HepG2 (cell line): ENCODE measurements around the gene NEURL2. TPM values are rescaled to one million over a fixed set of nuclear protein-coding genes. Genes with fewer than 3 reads are reported as not detected.

Source experiments
- ATAC-seq: fragments of 200-7000 bp; cut with Tn5 transposase; 3 replicates; pipeline ENCODE4 v1.9.1; 2020; ENCODE audit warnings: mild to moderate bottlenecking, moderate library complexity
- BruUV-seq: library from RNA; stranded (reverse); fragments of 400-500 nt; replicated peaks from 2 replicates; lab custom pipeline; 2021; lab: Mats Ljungman, UMichigan
- CTCF ChIA-PET: fragments of 300-600 bp; formaldehyde crosslinking; extraction: SDS; loops from one replicate; lab custom pipeline; 2021; ENCODE audit warnings: low total read pairs, inconsistent platforms, low intra/inter-chr PET ratio; lab: Yijun Ruan, JAX
- POLR2A ChIA-PET: fragments of 350-600 bp; sonication (Branson Sonifier 250); formaldehyde crosslinking; loops from one replicate; lab custom pipeline; 2020; ENCODE audit warnings: antibody characterized with exemption, inconsistent platforms; lab: Yijun Ruan, JAX
- DNase-seq: peaks from one replicate; pipeline ENCODE4 v3.0.0-alpha.2; 2015; ENCODE audit warnings: low spot score
- FAIRE-seq: peaks from 3 replicates; lab custom pipeline; 2011; peaks lifted over from hg19 to GRCh38; lab: Jason Lieb, UNC
- H2AFZ ChIP-seq: one replicate; pipeline ENCODE4 v1.6.1; 2011; ENCODE audit warnings: low read length, inconsistent platforms
- H3K27ac ChIP-seq: fragments of 300-600 bp; 3 replicates; pipeline ENCODE4 v1.8.0; 2011; ENCODE audit warnings: mixed run types, mild to moderate bottlenecking, mixed read lengths, low read length, inconsistent platforms; ENCODE audit not compliant: insufficient read depth; ENCODE audit errors: extremely low read length
- H3K27me3 ChIP-seq, 2 experiments: fragments of 200-600 bp in 1 of 2; 2 replicates in 1 of 2; 3 replicates in 1 of 2; pipeline versions ENCODE4 v1.6.0 to v1.8.0; 2011; ENCODE audit warnings: low read length in 2 of 2, mild to moderate bottlenecking in 2 of 2, moderate library complexity in 2 of 2, inconsistent platforms in 1 of 2; ENCODE audit not compliant: insufficient read depth in 2 of 2, control insufficient read depth in 1 of 2
- H3K36me3 ChIP-seq, 2 experiments: fragments of 200-600 bp in 1 of 2; replicated peaks in 1 of 2; 2 replicates in 1 of 2; 3 replicates in 1 of 2; pipeline versions ENCODE4 v1.5.1 to v1.8.0; 2011; ENCODE audit warnings: low read length in 2 of 2, inconsistent platforms in 1 of 2; ENCODE audit not compliant: insufficient read depth in 2 of 2, control insufficient read depth in 1 of 2
- H3K4me1 ChIP-seq: 2 replicates; pipeline ENCODE4 v1.5.1; 2012; ENCODE audit warnings: low read length, inconsistent platforms; ENCODE audit not compliant: insufficient read depth
- H3K4me2 ChIP-seq: 2 replicates; pipeline ENCODE4 v1.6.0; 2011; ENCODE audit warnings: low read depth, low read length, inconsistent platforms
- H3K4me3 ChIP-seq, 3 experiments: fragments of 200-600 bp in 1 of 3; sonication (generic), shearing (Covaris generic) in 1 of 3; replicated peaks in 1 of 3; 2 replicates each; pipeline ENCODE4 v1.5.1; 2011 to 2016; ENCODE audit warnings: low read length in 3 of 3, inconsistent platforms in 2 of 3, low read depth in 2 of 3, mild to moderate bottlenecking in 2 of 3, control low read depth in 1 of 3, mixed read lengths in 1 of 3; ENCODE audit not compliant: insufficient read depth in 1 of 3
- H3K79me2 ChIP-seq: one replicate; pipeline ENCODE4 v1.6.1; 2011; ENCODE audit warnings: low read length, inconsistent platforms; ENCODE audit not compliant: insufficient read depth
- H3K9ac ChIP-seq: 2 replicates; pipeline ENCODE4 v1.6.0; 2011; ENCODE audit warnings: mild to moderate bottlenecking, low read depth, low read length, inconsistent platforms; ENCODE audit not compliant: insufficient read depth
- H3K9me3 ChIP-seq: 2 replicates; pipeline ENCODE4 v1.5.1; 2012; ENCODE audit warnings: mild to moderate bottlenecking, low read length
- H4K20me1 ChIP-seq: 2 replicates; pipeline ENCODE4 v1.6.0; 2011; ENCODE audit warnings: inconsistent platforms, mild to moderate bottlenecking, low read length, moderate library complexity; ENCODE audit not compliant: insufficient read depth
- ARNTL ChIP-seq: sonication (generic); formaldehyde crosslinking; IDR thresholded peaks from 2 replicates; pipeline ENCODE4 v1.4.0; 2020; ENCODE audit warnings: mild to moderate bottlenecking, missing genetic modification reagents
- CBX5 ChIP-seq: sonication (generic); formaldehyde crosslinking; IDR thresholded peaks from 2 replicates; pipeline ENCODE4 v1.4.0; 2020; ENCODE audit warnings: missing genetic modification reagents, borderline replicate concordance
- CEBPB ChIP-seq: IDR thresholded peaks from 2 replicates; pipeline ENCODE4 v1.6.1; 2011; ENCODE audit warnings: low read depth, low read length, improper control_type of control experiment, borderline replicate concordance
- FOXP1 ChIP-seq, 2 experiments: fragments of 450-650 bp in 1 of 2; IDR thresholded peaks; 2 replicates each; pipeline ENCODE4 v1.6.1; 2017 to 2018; ENCODE audit warnings: antibody characterized with exemption in 1 of 2
- GZF1 ChIP-seq: sonication (generic); formaldehyde crosslinking; IDR thresholded peaks from 2 replicates; pipeline ENCODE4 v1.5.1; 2020; ENCODE audit warnings: mild to moderate bottlenecking, missing genetic modification reagents
- HES4 ChIP-seq: sonication (generic); formaldehyde crosslinking; IDR thresholded peaks from 2 replicates; pipeline ENCODE4 v1.9.0; 2021; ENCODE audit warnings: mild to moderate bottlenecking, missing genetic modification reagents, borderline replicate concordance
- HNF4G ChIP-seq, 2 experiments: sonication (generic) in 1 of 2; formaldehyde crosslinking in 1 of 2; IDR thresholded peaks; 2 replicates each; pipeline versions ENCODE4 v1.4.0 to v1.6.1; 2011 to 2020; ENCODE audit warnings: borderline replicate concordance in 2 of 2, low read depth in 2 of 2, mild to moderate bottlenecking in 2 of 2, low read length in 1 of 2, missing genetic modification reagents in 1 of 2, moderate library complexity in 1 of 2
- MTERF4 ChIP-seq: sonication (generic); formaldehyde crosslinking; IDR thresholded peaks from 2 replicates; pipeline ENCODE4 v1.8.0; 2023; ENCODE audit warnings: mild to moderate bottlenecking, missing genetic modification reagents
- NFIB ChIP-seq: sonication (generic); formaldehyde crosslinking; IDR thresholded peaks from 2 replicates; pipeline ENCODE4 v1.9.0; 2021; ENCODE audit warnings: missing genetic modification reagents, mild to moderate bottlenecking, borderline replicate concordance
- NFKB2 ChIP-seq: sonication (generic); formaldehyde crosslinking; IDR thresholded peaks from 2 replicates; pipeline ENCODE4 v1.4.0; 2020; ENCODE audit warnings: missing genetic modification reagents, borderline replicate concordance
- NR2C2 ChIP-seq: sonication (generic); formaldehyde crosslinking; IDR thresholded peaks from 2 replicates; pipeline ENCODE4 v1.4.0; 2020; ENCODE audit warnings: missing genetic modification reagents, mild to moderate bottlenecking, moderate library complexity, borderline replicate concordance
- SMAD9 ChIP-seq: sonication (generic); formaldehyde crosslinking; IDR thresholded peaks from 2 replicates; pipeline ENCODE4 v1.5.1; 2020; ENCODE audit warnings: mild to moderate bottlenecking, missing genetic modification reagents
- ZBTB1 ChIP-seq: sonication (generic); formaldehyde crosslinking; IDR thresholded peaks from 2 replicates; pipeline ENCODE4 v1.4.0; 2020; ENCODE audit warnings: missing genetic modification reagents, borderline replicate concordance
- ZMAT3 ChIP-seq: sonication (generic); formaldehyde crosslinking; conservative IDR thresholded peaks from 2 replicates; pipeline ENCODE4 v1.7.0; 2021; ENCODE audit warnings: missing genetic modification reagents
- ZMYM3 ChIP-seq: sonication (generic); formaldehyde crosslinking; IDR thresholded peaks from 2 replicates; pipeline ENCODE4 v1.5.1; 2020; ENCODE audit warnings: mild to moderate bottlenecking, missing genetic modification reagents
- ZNF333 ChIP-seq: sonication (generic); formaldehyde crosslinking; IDR thresholded peaks from 2 replicates; pipeline ENCODE4 v1.4.0; 2020; ENCODE audit warnings: mild to moderate bottlenecking, missing genetic modification reagents, borderline replicate concordance
- ZNF367 ChIP-seq: sonication (generic); formaldehyde crosslinking; IDR thresholded peaks from 2 replicates; pipeline ENCODE4 v1.4.0; 2020; ENCODE audit warnings: missing genetic modification reagents, borderline replicate concordance
- ZNF563 ChIP-seq: sonication (generic); formaldehyde crosslinking; IDR thresholded peaks from 2 replicates; pipeline ENCODE4 v1.8.0; 2022; ENCODE audit warnings: mild to moderate bottlenecking, moderate library complexity, missing genetic modification reagents
- ZNF782 ChIP-seq: sonication (generic); formaldehyde crosslinking; IDR thresholded peaks from 2 replicates; pipeline ENCODE4 v1.4.0; 2020; ENCODE audit warnings: missing genetic modification reagents, mild to moderate bottlenecking, borderline replicate concordance
- WGBS: methylation state at CpG from one replicate; pipeline ENCODE4 v1.1.6; 2017; ENCODE audit warnings: low lambda C conversion rate; 5-methylcytosine and 5-hydroxymethylcytosine counted together
- in situ Hi-C: cut with HindIII; loops from 2 replicates; pipeline ENCODE4 v1.10.0; 2017; ENCODE audit warnings: low pct_unique_long_range_greater_than_20kb; ENCODE audit not compliant: extremely low pct_ligation_motif_present
- intact Hi-C: fragments of 100-400 bp; cut with micrococcal nuclease; formaldehyde crosslinking; loops from one replicate; pipeline ENCODE4 v1.10.0; 2022; ENCODE audit not compliant: unreplicated experiment
- polyA plus RNA-seq, 8 experiments: library from polyadenylated mRNA; depleted of rRNA in 3 of 8; stranded (reverse) in 7 of 8; unstranded in 1 of 8; fragments of >200 nt; fragmentation: Illumina TruSeq in 4 of 8; extraction: Trizol in 4 of 8; gene quantifications; 2 replicates each; pipeline versions ENCODE4 v1.2.1 to v1.2.3, GENCODE V29; 2011 to 2016; ENCODE audit warnings: low read depth in 4 of 8, missing spikeins in 1 of 8, mixed read lengths in 1 of 8; ENCODE audit not compliant: insufficient read depth in 1 of 8
- total RNA-seq, 5 experiments: library from RNA; depleted of rRNA; stranded (reverse); fragments of >200 nt; fragmentation: Illumina TruSeq; extraction: Trizol; gene quantifications; 2 replicates each; pipeline ENCODE4 v1.2.3, GENCODE V29; 2016; ENCODE audit warnings: low read depth in 1 of 5
- TF ChIP-seq, protein P1 (sequence below): sonication (generic); formaldehyde crosslinking; IDR thresholded peaks from 2 replicates; pipeline ENCODE4 v1.8.0; 2022; ENCODE audit warnings: missing genetic modification reagents, mild to moderate bottlenecking, moderate library complexity, borderline replicate concordance

Gene NEURL2
- total and polyA plus RNA-seq, 2 of the 13 experiments (the other 11 are each of a cell fraction or from before 2014, with no cell fraction given) = 7.2 to 9.7 TPM

GRCh38 chr20:45921337-45922189, 30.6 kb upstream of the NEURL2 start:
- no TSS peak for BruUV-seq
- intact Hi-C loops = no loop called here
- Histone ChIP-seq H2AFZ (no peak overlapping the region), H3K9ac (no peak overlapping the region), H4K20me1 (no peaks in the 10 kb centered on the region), H3K27me3 (peaks cover 0 to under 1% of the 10 kb centered on the region in 2 experiments; a peak in 1 of 5 replicates), H3K27ac (no peak overlapping the region), H3K4me2 (0 out of 2 replicates have a peak overlapping the region, but pooled peaks have one; percentile 48), H3K79me2 (no peaks in the 10 kb centered on the region), H3K4me1 (peaks cover 90% of the 10 kb centered on the region), H3K9me3 (no peaks in the 10 kb centered on the region), H3K36me3 (no peaks in the 10 kb centered on the region), H3K4me3 (no peak overlapping the region)
- in situ Hi-C loops = no loop called here
- no peak for FAIRE-seq
- CTCF ChIA-PET = no interaction called here
- no peak for DNase-seq
- no peak for ATAC-seq
- POLR2A ChIA-PET = interaction anchor here (0.6 to 5.0 kb wide), 12 partner anchors 8 to 213 kb away, joined by 3 to 78 read pairs (median 13); partner anchors contain the start of genes CTSA, DNTTIP1, NEURL2 and PCIF1
- 19% methylated on average over 11 of the region's 11 CpGs for WGBS
- TF ChIP-seq SMAD9 (CRISPR knock-in tag) = no peak
- no peak for TF ChIP-seq ZBTB1 (CRISPR knock-in tag)
- 0 out of 2 replicates have a peak, but pooled peaks have one; percentile 51 for TF ChIP-seq NFIB (CRISPR knock-in tag)
- TF ChIP-seq HES4 (CRISPR knock-in tag) = no peak
- TF ChIP-seq ZNF782 = 0 out of 2 replicates have a peak, but pooled peaks have one; percentile 41
- TF ChIP-seq ZMAT3 (CRISPR knock-in tag) = no peak
- TF ChIP-seq NR2C2 = peak; percentile 54; the same call in 1 of the 2 replicates
- peak; percentile 96 for TF ChIP-seq ZMYM3 (CRISPR knock-in tag)
- TF ChIP-seq ARNTL (CRISPR knock-in tag) = peak; percentile 33; the same call in 1 of the 2 replicates
- TF ChIP-seq, protein P1, sequence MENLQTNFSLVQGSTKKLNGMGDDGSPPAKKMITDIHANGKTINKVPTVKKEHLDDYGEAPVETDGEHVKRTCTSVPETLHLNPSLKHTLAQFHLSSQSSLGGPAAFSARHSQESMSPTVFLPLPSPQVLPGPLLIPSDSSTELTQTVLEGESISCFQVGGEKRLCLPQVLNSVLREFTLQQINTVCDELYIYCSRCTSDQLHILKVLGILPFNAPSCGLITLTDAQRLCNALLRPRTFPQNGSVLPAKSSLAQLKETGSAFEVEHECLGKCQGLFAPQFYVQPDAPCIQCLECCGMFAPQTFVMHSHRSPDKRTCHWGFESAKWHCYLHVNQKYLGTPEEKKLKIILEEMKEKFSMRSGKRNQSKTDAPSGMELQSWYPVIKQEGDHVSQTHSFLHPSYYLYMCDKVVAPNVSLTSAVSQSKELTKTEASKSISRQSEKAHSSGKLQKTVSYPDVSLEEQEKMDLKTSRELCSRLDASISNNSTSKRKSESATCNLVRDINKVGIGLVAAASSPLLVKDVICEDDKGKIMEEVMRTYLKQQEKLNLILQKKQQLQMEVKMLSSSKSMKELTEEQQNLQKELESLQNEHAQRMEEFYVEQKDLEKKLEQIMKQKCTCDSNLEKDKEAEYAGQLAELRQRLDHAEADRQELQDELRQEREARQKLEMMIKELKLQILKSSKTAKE = 0 out of 2 replicates have a peak, but pooled peaks have one; percentile 35
- TF ChIP-seq ZNF367 = no peak
- no peak for TF ChIP-seq ZNF563 (CRISPR knock-in tag)
- peak; percentile 69 for TF ChIP-seq HNF4G (IDR thresholded peaks at IDR 0.05; ENCODE audit: borderline replicate concordance, low read depth, low read length)
- no peak for TF ChIP-seq HNF4G (CRISPR knock-in tag; IDR thresholded peaks at IDR 0.05; ENCODE audit: borderline replicate concordance, low read depth)
- no peak for TF ChIP-seq FOXP1 (IDR thresholded peaks at IDR 0.05)
- TF ChIP-seq FOXP1 (CRISPR knock-in tag; IDR thresholded peaks at IDR 0.05) = no peak
- TF ChIP-seq ZNF333 (CRISPR knock-in tag) = no peak
- peak; percentile 72; the same call in 1 of the 2 replicates for TF ChIP-seq CBX5 (CRISPR knock-in tag)
- peak; percentile 74; the same call in 1 of the 2 replicates for TF ChIP-seq CEBPB
- TF ChIP-seq NFKB2 (CRISPR knock-in tag) = no peak
- TF ChIP-seq MTERF4 (CRISPR knock-in tag) = no peak
- peak; percentile 86; the same call in 1 of the 2 replicates for TF ChIP-seq GZF1 (CRISPR knock-in tag)
